GM19468 (cell line): Measurements from ENCODE around the gene CRBN.
A peak's percentile ranks its signal among the peaks of the same experiment; 100 is the strongest.

ENCODE experiments used
- ATAC-seq: cut with Tn5 transposase; IDR thresholded peaks from one replicate; pipeline ENCODE4 v1.9.1; 2021; ENCODE audit warnings: mild to moderate bottlenecking, moderate library complexity, moderate number of reproducible peaks; ENCODE audit not compliant: unreplicated experiment; ENCODE audit errors: extremely low read depth

Gene CRBN

DNA sequence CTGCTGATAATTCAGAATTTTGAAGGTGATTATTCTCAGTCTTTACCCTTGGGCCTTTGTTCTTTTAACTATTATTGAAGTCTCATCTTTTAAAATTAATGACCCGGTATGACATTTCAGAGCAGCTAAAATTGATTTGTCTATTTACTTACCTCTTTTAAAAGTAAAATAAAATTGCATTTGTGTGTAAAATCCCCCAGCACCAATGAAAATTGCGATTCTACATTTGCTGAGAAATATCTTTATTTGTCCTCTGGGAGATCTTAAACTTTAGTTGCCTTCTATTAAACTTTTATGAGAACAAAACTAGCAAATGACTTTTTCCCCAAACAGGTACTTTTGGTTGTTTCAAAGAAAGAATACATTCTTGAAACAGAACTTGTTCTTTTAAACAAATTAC lies 61.8 kb downstream of the CRBN start:
- no peak for ATAC-seq

- no peak for ATAC-seq
These were observed 66.3 kb downstream of the CRBN start for GRCh38 chr3:3113042-3113709.

- no peak for ATAC-seq
These were observed 68.6 kb downstream of the CRBN start for GRCh38 chr3:3110749-3111361.

DNA sequence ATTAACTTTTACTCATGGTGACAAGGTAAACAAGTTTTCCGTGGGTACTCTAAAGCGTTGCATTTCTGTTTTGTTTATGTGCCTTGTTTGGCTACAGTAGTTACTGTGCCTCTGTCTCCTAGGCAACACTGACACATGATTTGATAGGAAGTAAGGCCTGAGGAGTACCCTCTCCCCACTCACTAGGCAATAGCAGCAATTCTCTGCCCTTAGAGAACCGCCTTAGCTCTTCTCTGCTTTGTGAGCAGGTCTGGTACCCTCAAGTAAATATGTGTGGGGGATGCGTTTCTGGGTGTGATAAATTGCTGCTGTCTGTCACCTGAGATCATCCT lies 69.2 kb downstream of the CRBN start, which contains the start of gene IL5RA:
Gene IL5RA, minus strand, starts transcription at position 76 of the 332 bp plus-strand sequence. CDS start 5,390 bp downstream, outside the sequence.
- ATAC-seq, result no peak

- peak; percentile 72 for ATAC-seq
These were observed 69.8 kb downstream of the CRBN start for GRCh38 chr3:3109407-3110298.

DNA sequence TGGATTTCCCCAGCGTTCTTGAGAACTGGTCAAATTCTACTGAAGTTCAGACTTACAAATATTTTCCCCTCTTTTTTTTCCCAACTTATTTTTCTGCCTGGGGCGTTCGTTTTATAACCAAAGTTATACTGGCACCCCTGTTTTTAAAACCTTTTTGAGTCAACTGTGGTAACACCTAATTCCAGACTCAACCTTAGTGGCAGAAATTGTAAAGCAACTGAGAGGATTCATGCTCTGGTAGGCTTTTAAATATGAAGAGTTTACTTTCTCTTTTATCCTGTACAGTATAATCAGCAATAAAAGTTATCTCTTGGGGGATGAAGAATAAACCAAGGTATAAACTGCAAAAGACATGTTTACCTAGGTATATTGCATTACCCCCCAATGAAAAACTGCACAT lies 71.6 kb downstream of the CRBN start:
- ATAC-seq, result no peak

GRCh38 chr3:3107181-3107580 lies 72.3 kb downstream of the CRBN start:
- no peak for ATAC-seq

DNA sequence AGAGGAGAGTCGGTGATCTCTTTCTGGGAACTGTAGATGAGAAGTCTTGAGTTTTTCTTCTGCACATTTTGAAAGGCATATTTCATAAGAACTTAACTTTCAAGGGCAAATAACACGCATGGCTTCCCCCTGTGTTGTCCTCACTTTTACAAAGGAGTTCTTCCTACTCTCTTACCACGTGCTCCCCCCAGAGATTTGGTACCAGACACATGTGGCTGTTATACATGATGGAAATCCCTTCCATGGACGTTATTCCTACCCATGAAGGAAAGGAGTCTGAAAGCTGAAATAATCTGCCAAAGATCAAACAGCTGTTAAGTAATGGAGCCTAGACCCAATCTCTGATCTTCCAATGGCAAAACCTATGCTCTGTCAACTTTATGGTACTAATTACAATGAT lies 73.7 kb downstream of the CRBN start:
- no peak for ATAC-seq

DNA sequence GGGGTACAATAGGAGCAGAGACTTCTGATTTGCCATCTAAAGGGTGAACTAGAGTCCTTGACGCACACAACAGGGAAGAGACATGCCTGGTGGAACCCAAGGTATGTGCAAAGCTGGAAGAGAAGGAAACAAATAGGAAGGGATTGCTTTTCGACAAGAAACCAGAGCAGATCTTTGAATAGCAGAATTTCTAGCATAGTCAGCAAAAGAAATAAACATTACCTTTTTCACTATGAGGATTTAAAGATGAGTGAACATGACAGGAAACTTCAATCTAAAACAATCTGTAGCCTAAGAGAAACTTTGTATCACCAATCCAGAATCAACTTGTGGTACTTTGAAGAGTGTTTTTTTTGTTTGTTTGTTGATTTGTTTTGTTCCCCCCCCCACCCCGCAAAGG lies 74.2 kb downstream of the CRBN start:
- no peak for ATAC-seq

DNA sequence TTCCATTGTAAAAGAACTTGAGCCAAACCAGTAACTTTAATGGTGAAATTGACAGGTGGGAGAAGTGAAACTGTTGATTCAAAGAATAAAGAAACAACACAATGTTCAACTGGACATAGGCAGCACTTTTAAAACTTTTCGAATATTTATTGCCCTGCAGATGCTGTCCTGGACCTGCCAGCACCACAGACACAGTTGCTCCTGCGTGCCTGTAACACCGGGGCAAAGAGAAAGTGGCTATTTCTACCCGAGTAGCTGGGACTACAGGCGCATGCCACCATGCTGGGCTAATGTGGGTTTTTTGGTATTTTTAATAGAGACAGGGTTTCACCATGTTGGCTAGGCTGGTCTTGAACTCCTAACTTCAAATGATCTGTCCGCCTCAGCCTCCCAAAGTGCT lies 76.7 kb downstream of the CRBN start:
- ATAC-seq, result no peak

DNA sequence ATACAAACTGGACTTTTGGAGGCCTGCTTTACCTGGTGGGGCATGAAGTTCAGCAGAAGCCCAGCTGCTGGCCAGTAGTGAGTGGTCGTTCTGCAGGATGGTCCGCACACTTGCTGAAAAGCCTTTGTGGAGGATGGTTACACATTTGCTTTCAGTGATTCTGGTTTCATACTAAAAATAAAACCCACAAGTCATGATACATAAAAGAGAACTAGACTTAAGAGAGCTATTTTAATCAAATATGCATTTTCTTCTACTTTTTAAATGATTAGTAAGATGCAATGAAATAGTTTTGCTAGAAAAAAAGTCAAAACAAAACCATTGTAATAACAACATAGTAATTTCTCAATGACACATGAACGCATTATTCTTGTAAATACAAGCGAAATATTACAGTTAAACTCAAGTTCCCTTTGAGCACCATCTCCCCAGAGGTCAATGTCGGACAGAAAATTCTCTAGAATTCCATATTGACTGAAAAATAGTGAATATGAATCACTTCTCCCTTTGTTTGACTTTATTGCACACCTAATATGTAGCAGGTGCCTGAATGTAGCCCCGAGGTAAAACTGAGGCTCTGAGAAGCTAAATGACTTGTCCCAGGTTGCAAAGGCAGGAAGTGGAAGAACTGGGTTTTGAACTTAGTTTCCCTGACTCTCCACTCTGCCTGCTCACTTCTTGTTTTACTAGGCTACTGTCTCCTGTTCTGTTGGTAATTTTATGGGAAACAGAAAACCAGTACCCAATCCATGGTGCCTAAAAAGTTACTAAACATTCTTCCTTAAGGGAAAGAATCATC lies 77.6 kb downstream of the CRBN start:
- peak; percentile 32 for ATAC-seq
